Left ventricle myocardium inferior (tissue), 1 donor: ENCODE measurements around the gene PLTP. TPM values are rescaled to one million over a fixed set of nuclear protein-coding genes. Genes with fewer than 3 reads are reported as not detected.
"Not testable (repeated sequence)": the region's sequence is repeated elsewhere in the genome, so short reads cannot be mapped to it uniquely, and the experiment has no call there.

ENCODE experiments used
- DNase-seq: peaks from one replicate; pipeline ENCODE4 v3.0.0-alpha.2; 2020
- H3K27ac ChIP-seq: fragments of 200-600 bp; replicated peaks from 2 replicates; pipeline ENCODE4 v1.8.0; 2021
- H3K27me3 ChIP-seq: fragments of 200-600 bp; 2 replicates; pipeline ENCODE4 v1.8.0; 2021; ENCODE audit warnings: low read depth
- H3K36me3 ChIP-seq: fragments of 200-600 bp; 2 replicates; pipeline ENCODE4 v1.8.0; 2021
- H3K4me1 ChIP-seq: fragments of 200-600 bp; 2 replicates; pipeline ENCODE4 v1.8.0; 2021
- H3K4me3 ChIP-seq: fragments of 200-600 bp; 2 replicates; pipeline ENCODE4 v1.8.0; 2021; ENCODE audit warnings: mild to moderate bottlenecking, moderate library complexity
- H3K9me3 ChIP-seq: fragments of 200-600 bp; replicated peaks from 2 replicates; pipeline ENCODE4 v1.8.0; 2021
- CTCF ChIP-seq: fragments of 200-600 bp; IDR thresholded peaks from 2 replicates; pipeline ENCODE4 v1.8.0; 2021; ENCODE audit warnings: antibody characterized with exemption, mild to moderate bottlenecking, borderline replicate concordance
- intact Hi-C: fragments of 100-400 bp; cut with micrococcal nuclease; formaldehyde crosslinking; loops from one replicate; pipeline ENCODE4 v1.11.0; 2022
- total RNA-seq: library from RNA; stranded (reverse); fragmentation: NEBNext Ultra II Directional; extraction: Animal tissue kit (Norgen Biotek cat#: 25700); gene quantifications from one replicate; pipeline ENCODE4 v1.2.1, GENCODE V29; 2021
- donor health status: DM: no; HTN: yes; CAD: no; lungs with severe emphysema.

The PLTP gene
- total RNA-seq, 1 donor from 2014 or later, result 84.1 TPM

GRCh38 chr20:45874576-45874975 is 37.4 kb downstream of the PLTP start:
- Histone ChIP-seq H3K4me1 (peaks cover 12% of the 10 kb centered on the region), H3K9me3 (no peaks in the 10 kb centered on the region), H3K36me3 (peaks cover 23% of the 10 kb centered on the region), H3K27ac (no peak overlapping the region), H3K4me3 (no peak overlapping the region), H3K27me3 (no peaks in the 10 kb centered on the region)
- no peak for TF ChIP-seq CTCF
- DNase-seq, result no peak
- intact Hi-C loops, result no loop called here

DNA sequence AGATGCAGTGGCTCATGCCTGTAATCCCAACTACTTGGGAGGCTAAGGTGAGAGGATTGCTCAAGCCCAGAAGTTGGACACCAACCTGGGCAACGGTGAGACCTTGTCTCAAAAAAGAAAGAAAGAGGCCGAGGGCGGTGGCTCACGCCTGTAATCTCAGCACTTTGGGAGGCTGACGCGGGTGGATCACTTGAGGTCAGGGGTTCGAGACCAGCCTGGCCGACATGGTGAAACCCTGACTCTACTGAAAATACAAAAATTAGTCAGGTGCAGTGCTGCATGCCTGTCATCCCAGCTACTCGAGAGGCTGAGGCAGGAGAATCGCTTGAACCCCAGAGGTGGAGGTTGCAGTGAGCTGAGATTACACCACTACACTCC is 37.9 kb downstream of the PLTP start:
- H3K4me3 ChIP-seq, intact Hi-C loops, H3K27me3 ChIP-seq, DNase-seq, H3K27ac ChIP-seq, H3K9me3 ChIP-seq: not testable (repeated sequence)
- peaks cover 23% of the 10 kb centered on the region for H3K36me3 ChIP-seq
- peaks cover 10% of the 10 kb centered on the region for H3K4me1 ChIP-seq

GRCh38 chr20:45873409-45874103 is 38.4 kb downstream of the PLTP start:
- Histone ChIP-seq H3K4me3 (no peak overlapping the region), H3K27me3 (no peaks in the 10 kb centered on the region), H3K36me3 (peaks cover 21% of the 10 kb centered on the region), H3K4me1 (peaks cover 5% of the 10 kb centered on the region), H3K9me3 (no peaks in the 10 kb centered on the region), H3K27ac (no peak overlapping the region)
- intact Hi-C loops, result no loop called here
- TF ChIP-seq CTCF, result no peak
- DNase-seq, result no peak

DNA sequence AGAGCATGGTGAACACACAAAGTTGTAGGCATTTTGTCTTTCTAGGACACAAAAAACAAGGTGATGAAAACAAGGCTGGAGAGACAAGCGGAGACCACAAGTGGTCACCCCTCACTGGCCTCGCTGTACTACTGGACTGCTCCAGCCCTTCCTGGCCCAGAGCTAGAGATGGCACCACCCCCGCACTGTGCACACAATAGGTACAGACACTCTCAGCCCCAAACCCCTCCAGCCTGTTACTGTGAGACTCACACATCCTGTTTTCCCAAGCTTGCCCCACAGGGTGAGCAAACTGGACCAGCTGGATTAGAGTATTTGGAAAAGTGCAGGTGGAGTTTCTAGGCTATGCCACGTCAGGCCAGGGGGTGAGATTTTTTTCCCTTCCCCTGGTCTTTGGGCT is 39.3 kb downstream of the PLTP start:
- intact Hi-C loops, result no loop called here
- no peak for DNase-seq
- Histone ChIP-seq H3K9me3 (no peaks in the 10 kb centered on the region), H3K36me3 (peaks cover 13% of the 10 kb centered on the region), H3K4me1 (no peaks in the 10 kb centered on the region), H3K4me3 (no peak overlapping the region), H3K27ac (no peak overlapping the region), H3K27me3 (no peaks in the 10 kb centered on the region)
- no peak for TF ChIP-seq CTCF

GRCh38 chr20:45867819-45868176 is 44.2 kb downstream of the PLTP start:
- no peaks in the 10 kb centered on the region for H3K4me1 ChIP-seq
- DNase-seq, result no peak
- H3K9me3 ChIP-seq, result no peaks in the 10 kb centered on the region
- no peak overlapping the region for H3K4me3 ChIP-seq
- H3K27me3 ChIP-seq, result no peaks in the 10 kb centered on the region
- TF ChIP-seq CTCF, result no peak
- intact Hi-C loops, result no loop called here
- H3K27ac ChIP-seq, result no peak overlapping the region
- peaks cover 3% of the 10 kb centered on the region for H3K36me3 ChIP-seq

DNA sequence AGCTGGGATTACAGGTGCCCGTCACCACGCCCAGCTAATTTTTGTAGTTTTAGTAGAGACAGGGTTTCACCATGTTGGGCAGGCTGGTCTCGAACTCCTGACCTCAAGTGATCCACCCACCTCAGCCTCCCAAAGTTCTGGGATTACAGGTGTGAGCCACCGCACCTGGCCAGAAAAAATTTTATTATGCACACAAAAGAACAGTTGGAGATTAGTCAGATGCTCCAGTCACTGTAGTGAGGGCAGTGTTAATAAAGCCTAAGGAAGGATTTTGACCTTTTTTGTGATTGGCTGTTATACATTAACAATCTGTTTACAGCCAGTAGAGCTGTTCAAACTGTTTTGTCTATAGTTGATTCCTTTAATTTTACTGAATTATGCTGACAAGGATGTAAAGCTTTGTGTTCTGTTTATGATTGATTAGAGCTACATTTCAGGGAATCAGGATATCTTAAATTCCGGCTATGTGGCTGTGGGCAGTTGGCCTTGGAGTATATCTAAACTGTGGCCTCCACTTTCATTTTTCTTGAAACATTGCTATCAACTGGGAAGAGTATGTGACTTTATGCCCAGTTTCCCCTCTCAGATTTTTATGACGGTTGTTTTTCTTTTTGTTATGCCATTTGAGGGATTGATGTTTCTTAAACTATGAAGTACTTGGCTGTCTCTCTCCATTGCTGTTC is 44.7 kb downstream of the PLTP start:
- H3K27ac ChIP-seq, result no peak overlapping the region
- H3K9me3 ChIP-seq, result no peaks in the 10 kb centered on the region
- no peak for TF ChIP-seq CTCF
- no peaks in the 10 kb centered on the region for H3K36me3 ChIP-seq
- no peaks in the 10 kb centered on the region for H3K27me3 ChIP-seq
- no peak for DNase-seq
- H3K4me1 ChIP-seq, result no peaks in the 10 kb centered on the region
- H3K4me3 ChIP-seq, result no peak overlapping the region
- intact Hi-C loops, result no loop called here
